Glutamatergic neuron (in vitro differentiated cells): Measurements from ENCODE around the gene FTMT. TPM values are rescaled to one million over a fixed set of nuclear protein-coding genes. Genes with fewer than 3 reads are reported as not detected.

Experiments
- DNase-seq: peaks from one replicate; pipeline ENCODE4 v3.0.0; 2022
- H3K27ac Mint-ChIP-seq: one replicate; pipeline ENCODE4 v1.8.0; 2020; ENCODE audit warnings: mild to moderate bottlenecking, mixed read lengths, inconsistent platforms; ENCODE audit not compliant: unreplicated experiment
- H3K27me3 Mint-ChIP-seq: one replicate; pipeline ENCODE4 v1.8.0; 2020; ENCODE audit warnings: mild to moderate bottlenecking, moderate library complexity, mixed read lengths, inconsistent platforms; ENCODE audit not compliant: unreplicated experiment
- H3K36me3 Mint-ChIP-seq: one replicate; pipeline ENCODE4 v1.8.0; 2020; ENCODE audit warnings: mild to moderate bottlenecking, mixed read lengths, inconsistent platforms; ENCODE audit not compliant: unreplicated experiment
- H3K4me1 Mint-ChIP-seq: one replicate; pipeline ENCODE4 v1.8.0; 2020; ENCODE audit warnings: mild to moderate bottlenecking, low read depth, mixed read lengths, inconsistent platforms; ENCODE audit not compliant: unreplicated experiment
- H3K4me3 Mint-ChIP-seq: one replicate; pipeline ENCODE4 v1.8.0; 2020; ENCODE audit warnings: mild to moderate bottlenecking, mixed read lengths, inconsistent platforms; ENCODE audit not compliant: unreplicated experiment
- H3K9me3 Mint-ChIP-seq: one replicate; pipeline ENCODE4 v1.8.0; 2020; ENCODE audit warnings: mild to moderate bottlenecking, moderate library complexity, mixed read lengths, inconsistent platforms; ENCODE audit not compliant: unreplicated experiment
- total RNA-seq: library from RNA; stranded (reverse); fragmentation: NEBNext Ultra II Directional; extraction: Animal tissue kit (Norgen Biotek cat#: 25700); gene quantifications from one replicate; pipeline ENCODE4 v1.2.1, GENCODE V29; 2021; ENCODE audit not compliant: unreplicated experiment
- TF ChIP-seq, protein P1 (sequence below): fragments of 200-600 bp; sonication (generic); IDR thresholded peaks from one replicate; pipeline ENCODE4 v1.5.0; 2021; ENCODE audit not compliant: partially characterized antibody, unreplicated experiment

The FTMT gene
- total RNA-seq, 1 donor from 2014 or later, result not detected

GRCh38 chr5:121899346-121899745, 47.7 kb downstream of the FTMT start:
- DNase-seq, result no peak
- Mint-ChIP-seq H3K36me3 (no peaks in the 10 kb centered on the region), H3K9me3 (no peaks in the 10 kb centered on the region), H3K27me3 (peaks cover 1% of the 10 kb centered on the region), H3K4me1 (peaks cover 5% of the 10 kb centered on the region), H3K4me3 (no peak overlapping the region), H3K27ac (no peak overlapping the region)
- TF ChIP-seq, protein P1, sequence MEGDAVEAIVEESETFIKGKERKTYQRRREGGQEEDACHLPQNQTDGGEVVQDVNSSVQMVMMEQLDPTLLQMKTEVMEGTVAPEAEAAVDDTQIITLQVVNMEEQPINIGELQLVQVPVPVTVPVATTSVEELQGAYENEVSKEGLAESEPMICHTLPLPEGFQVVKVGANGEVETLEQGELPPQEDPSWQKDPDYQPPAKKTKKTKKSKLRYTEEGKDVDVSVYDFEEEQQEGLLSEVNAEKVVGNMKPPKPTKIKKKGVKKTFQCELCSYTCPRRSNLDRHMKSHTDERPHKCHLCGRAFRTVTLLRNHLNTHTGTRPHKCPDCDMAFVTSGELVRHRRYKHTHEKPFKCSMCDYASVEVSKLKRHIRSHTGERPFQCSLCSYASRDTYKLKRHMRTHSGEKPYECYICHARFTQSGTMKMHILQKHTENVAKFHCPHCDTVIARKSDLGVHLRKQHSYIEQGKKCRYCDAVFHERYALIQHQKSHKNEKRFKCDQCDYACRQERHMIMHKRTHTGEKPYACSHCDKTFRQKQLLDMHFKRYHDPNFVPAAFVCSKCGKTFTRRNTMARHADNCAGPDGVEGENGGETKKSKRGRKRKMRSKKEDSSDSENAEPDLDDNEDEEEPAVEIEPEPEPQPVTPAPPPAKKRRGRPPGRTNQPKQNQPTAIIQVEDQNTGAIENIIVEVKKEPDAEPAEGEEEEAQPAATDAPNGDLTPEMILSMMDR, result no peak

Other genes with a start within 250 kb of the FTMT start
- 10.7 TPM for gene SRFBP1, start 110.1 kb downstream of the FTMT start, total RNA-seq
- 0.27 TPM for gene LOX, start 226.4 kb downstream of the FTMT start, total RNA-seq